ENCODE data around the gene GIGYF1.

DNA sequence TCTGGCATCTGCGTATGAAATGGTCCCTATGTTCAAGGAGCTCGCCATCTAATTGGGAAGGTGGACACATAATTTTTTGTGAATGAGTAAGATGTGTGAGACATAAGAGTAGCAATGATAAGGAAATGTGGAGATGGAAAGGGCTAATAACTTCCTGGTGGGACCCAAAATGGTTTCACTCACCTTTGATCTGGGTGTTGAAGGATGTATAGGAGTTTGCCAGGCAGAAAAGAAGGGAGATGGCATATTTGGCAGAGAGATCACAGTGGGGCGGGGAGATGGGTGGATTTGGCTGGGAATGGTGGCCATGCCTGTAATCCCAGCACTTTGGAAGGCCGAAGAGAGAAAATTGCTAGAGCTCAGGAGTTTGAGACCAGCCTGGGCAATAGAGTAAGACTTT, 16.4 kb upstream of the GIGYF1 start:
- TF ChIP-seq EZH2 (IDR thresholded peaks at IDR 0.05) (no peak), POLR2AphosphoS5 (IDR thresholded peaks at IDR 0.05; ENCODE audit: borderline replicate concordance, low read depth, low read length) (no peak), FOXP2 (optimal IDR thresholded peaks at IDR 0.05; ENCODE audit: control extremely low read depth, extremely low read length, insufficient read depth) (no peak)
